ENCODE results near the gene TFEB.

TFEB gene

GRCh38 chr6:41728073-41728936 is 7.1 kb downstream of the TFEB start:
- in situ Hi-C loops (cut with MboI; ENCODE audit: low pct_unique_long_range_greater_than_20kb, low sequenced_read_pairs), result no loop called here
- DNase-seq, result no peak

GRCh38 chr6:41727705-41728072 is 7.7 kb downstream of the TFEB start:
- in situ Hi-C loops (cut with MboI; ENCODE audit: low pct_unique_long_range_greater_than_20kb, low sequenced_read_pairs), result no loop called here
- DNase-seq, result no peak

DNA sequence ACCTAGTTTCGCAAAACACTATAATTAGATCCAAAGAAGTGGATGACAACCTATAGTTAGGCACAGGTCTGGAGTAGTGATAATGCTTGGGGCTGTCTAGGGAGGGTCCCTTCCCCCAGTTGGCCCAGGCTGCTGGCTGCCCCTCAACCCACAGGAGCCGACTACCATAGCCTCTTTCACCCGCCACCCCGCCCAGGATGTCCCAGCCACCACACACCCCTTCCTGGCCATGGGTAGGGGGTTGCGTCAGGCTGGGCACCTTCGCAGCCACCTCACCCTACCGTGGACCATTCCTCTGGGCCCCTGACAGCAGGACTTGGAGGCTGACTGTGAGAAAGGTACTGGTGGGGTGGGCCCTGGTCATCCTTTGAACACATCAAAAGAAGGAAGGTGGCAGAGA is 8.5 kb downstream of the TFEB start:
- no peak for DNase-seq
- in situ Hi-C loops (cut with MboI; ENCODE audit: low pct_unique_long_range_greater_than_20kb, low sequenced_read_pairs), result no loop called here

- no peak for DNase-seq
- in situ Hi-C loops (cut with MboI; ENCODE audit: low pct_unique_long_range_greater_than_20kb, low sequenced_read_pairs), result no loop called here
Observed at GRCh38 chr6:41724586-41725501, 10.6 kb downstream of the TFEB start.

GRCh38 chr6:41724228-41724580 is 11.2 kb downstream of the TFEB start:
- in situ Hi-C loops (cut with MboI; ENCODE audit: low pct_unique_long_range_greater_than_20kb, low sequenced_read_pairs), result no loop called here

DNA sequence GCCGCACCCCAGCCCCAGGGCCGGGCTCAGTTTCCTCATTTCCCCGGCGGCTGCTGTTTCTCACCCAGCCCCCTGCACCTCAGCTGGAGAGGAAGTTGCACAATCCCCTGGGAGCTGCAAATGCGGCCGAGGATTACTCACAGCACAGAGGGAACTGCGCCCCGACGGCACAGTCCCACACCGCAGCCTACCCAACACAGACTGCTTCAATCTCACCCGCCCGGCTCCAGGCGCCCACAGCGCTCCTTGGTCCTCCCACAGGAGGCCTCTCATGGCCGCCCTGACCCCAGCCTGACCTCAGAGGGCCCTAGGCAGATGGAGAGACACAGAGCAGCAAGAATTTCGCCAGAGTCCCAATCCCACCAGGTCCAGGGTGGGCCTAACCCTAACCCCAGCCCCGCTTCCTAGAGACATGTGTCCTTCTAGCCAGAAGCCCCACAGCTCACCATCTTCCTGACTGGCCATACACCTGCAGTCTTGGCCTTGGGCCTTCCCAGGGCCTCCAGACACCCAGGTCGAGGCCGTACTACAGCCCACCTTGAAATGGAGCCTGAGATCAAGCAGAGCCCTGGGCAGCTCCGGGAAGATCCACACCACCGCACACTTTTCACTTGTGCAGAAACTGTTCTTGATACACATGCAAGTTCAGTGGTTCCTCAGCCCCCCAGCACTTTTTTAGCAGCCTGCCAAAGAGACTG is 11.7 kb downstream of the TFEB start:
- in situ Hi-C loops (cut with MboI; ENCODE audit: low pct_unique_long_range_greater_than_20kb, low sequenced_read_pairs), result no loop called here
- DNase-seq, result peak; percentile 94

More at GRCh38 chr6:41724228-41724580, 11.2 kb downstream of the TFEB start:
- peak; percentile 23 for DNase-seq

- in situ Hi-C loops (cut with MboI; ENCODE audit: low pct_unique_long_range_greater_than_20kb, low sequenced_read_pairs), result no loop called here
- DNase-seq, result no peak
Observed at GRCh38 chr6:41722969-41723529, 12.4 kb downstream of the TFEB start.

DNA sequence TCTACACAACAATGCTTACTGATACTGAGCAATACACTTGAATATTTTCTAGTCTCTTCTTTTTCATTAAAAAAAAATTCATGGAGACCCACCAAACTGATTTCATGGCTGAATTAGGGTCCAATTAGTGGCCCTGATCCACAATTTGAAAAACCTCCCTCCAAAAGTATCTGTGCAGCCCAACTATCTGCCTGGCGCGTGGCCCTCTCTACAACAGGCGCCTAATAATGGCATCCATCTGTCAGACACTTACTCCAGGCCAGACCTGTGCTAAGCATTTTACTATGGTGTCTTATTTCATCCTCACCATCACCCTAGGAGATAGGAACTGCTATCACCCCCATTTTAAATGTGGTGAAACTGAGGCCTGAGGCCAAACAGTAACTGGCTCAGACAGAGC is 14.0 kb downstream of the TFEB start:
- DNase-seq, result no peak
- in situ Hi-C loops (cut with MboI; ENCODE audit: low pct_unique_long_range_greater_than_20kb, low sequenced_read_pairs), result no loop called here

DNA sequence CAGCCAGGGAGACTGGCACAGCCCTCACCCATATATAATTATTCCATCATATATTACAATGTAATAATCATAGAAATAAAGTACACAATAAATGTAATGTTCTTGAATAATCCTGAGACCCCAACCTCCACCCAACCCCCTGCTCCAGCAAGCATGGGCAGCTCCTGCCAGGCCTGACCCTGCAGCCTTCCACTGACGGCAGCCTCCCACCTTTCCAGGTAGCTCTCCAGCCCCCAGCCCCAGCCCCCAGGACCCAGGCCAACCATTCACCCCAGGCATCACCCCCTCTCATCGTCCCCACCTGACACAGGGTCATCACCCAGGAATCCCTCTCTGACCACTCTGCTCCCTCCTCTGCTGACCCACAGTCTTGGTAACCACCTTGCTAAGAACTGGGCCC is 14.6 kb downstream of the TFEB start:
- no peak for DNase-seq
- in situ Hi-C loops (cut with MboI; ENCODE audit: low pct_unique_long_range_greater_than_20kb, low sequenced_read_pairs), result no loop called here

DNA sequence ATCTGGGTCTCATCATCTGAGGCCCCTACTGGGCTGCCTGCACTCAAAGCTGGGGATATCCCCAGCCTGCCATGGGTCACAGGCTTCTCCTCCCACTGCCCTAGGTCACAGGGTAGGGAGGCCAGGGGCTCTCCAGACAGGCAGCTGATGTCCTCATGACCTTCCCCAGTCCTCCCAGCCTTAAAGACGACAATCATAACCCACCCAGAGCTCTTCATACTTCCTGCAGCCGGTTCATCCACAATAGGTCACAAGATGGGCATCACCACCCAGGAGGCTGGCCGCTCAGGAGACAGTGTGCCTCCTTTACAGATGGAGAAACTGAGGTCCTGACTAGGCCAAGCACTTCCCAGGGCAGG is 15.2 kb downstream of the TFEB start:
- no peak for DNase-seq
- in situ Hi-C loops (cut with MboI; ENCODE audit: low pct_unique_long_range_greater_than_20kb, low sequenced_read_pairs), result no loop called here

- in situ Hi-C loops (cut with MboI; ENCODE audit: low pct_unique_long_range_greater_than_20kb, low sequenced_read_pairs), result no loop called here
- DNase-seq, result no peak
Observed at GRCh38 chr6:41719436-41720261, 15.8 kb downstream of the TFEB start.

DNA sequence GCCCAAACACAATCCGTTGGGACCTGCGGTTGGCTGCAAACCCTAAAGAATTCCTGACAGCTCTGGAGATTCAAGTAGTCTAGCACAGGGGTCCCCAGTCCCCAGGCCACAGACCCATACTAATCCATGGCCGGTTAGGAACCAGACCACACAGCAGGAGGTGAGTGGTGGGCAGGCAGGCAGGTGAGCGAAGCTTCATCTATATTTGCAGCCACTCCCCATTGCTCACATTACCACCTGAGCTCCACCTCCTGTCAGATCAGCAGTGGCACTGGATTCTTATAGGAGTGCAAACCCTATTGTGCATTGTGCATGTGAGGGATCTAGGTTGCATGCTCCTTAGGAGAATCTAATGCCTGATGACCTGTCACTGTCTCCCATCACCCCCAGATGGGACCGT is 16.6 kb downstream of the TFEB start:
- no peak for DNase-seq
- in situ Hi-C loops (cut with MboI; ENCODE audit: low pct_unique_long_range_greater_than_20kb, low sequenced_read_pairs), result no loop called here

- DNase-seq, result no peak
- in situ Hi-C loops (cut with MboI; ENCODE audit: low pct_unique_long_range_greater_than_20kb, low sequenced_read_pairs), result no loop called here
Observed at GRCh38 chr6:41717392-41717736, 18.0 kb downstream of the TFEB start.

GRCh38 chr6:41716516-41717391 is 18.7 kb downstream of the TFEB start:
- in situ Hi-C loops (cut with MboI; ENCODE audit: low pct_unique_long_range_greater_than_20kb, low sequenced_read_pairs), result no loop called here
- DNase-seq, result no peak

DNA sequence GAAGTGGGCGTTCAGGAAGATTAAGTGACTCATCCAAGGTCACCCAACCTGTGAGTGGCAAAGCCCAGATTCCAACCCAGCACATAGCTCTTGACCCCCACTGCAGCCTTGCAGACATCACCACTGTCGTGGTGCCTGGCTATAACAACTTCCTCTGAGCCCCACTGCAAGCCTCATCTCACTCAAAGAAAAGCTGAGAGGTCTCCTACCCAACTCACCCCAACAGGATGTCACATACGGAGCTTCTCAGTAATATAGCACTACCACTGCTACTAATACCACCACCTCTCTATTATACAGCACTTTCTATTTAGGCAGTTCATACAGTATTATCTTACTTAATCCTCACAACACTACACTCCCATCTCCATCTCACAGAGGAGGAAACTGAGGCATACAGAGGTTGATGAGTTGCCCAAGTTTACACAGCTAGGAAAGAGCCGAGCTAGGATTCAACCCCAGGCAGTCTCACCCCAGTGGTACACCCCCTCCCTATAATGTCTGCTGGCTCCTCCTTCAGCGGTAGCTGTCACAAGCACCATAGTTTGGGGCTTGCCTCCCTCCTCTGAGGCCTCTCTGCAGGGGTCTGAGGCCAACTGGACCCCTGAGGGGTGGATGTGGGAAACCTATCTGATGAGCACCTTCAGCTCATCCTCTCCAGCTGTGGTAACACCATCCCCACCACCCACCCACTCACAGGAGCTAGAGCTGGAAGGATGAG is 19.5 kb downstream of the TFEB start:
- in situ Hi-C loops (cut with MboI; ENCODE audit: low pct_unique_long_range_greater_than_20kb, low sequenced_read_pairs), result no loop called here
- no peak for DNase-seq

DNA sequence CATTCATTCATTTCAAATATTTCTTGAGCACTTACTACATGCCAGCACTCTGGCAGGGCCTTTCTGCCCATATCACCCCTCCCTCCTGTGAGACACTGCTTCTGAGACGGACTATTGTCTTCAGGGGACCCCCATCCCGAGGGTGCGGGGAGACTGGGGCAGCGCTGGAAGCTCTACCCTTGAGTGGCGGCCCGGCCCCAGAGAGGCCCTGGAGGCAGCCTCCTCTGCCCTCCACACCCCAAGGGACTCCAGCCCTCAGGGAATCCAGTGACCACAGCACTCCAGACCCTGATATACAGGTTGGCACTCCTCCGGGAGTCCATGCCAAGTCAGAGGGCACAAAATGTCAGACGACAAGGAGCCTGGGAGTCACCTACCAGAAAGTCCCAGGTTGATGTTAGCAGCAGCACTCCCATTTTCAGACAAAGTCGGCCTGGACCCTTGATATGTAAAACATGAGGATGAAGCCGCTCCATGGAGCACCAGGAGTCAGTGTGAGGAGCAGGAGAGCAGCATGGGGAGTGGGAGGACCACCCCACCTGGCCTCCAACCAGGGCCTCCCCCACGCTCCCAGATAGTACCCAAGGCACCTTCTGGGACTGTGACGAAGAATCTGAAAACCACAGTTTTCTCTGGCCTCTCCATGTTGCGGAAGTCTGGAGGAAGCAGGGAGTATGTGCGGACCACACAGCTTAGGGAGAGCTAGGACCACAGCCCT is 20.7 kb downstream of the TFEB start:
- in situ Hi-C loops (cut with MboI; ENCODE audit: low pct_unique_long_range_greater_than_20kb, low sequenced_read_pairs), result no loop called here
- no peak for DNase-seq
